NK-92 treated with Interleukin-12 subunit alpha and Interleukin-12 subunit beta, amount 100 ng/mL, for 24 hours (cell line): ENCODE measurements around the gene SLC29A3.

ENCODE experiments used
- DNase-seq: peaks from one replicate; lab custom pipeline; 2025; lab: John Stamatoyannopoulos, UW

SLC29A3 gene

DNA sequence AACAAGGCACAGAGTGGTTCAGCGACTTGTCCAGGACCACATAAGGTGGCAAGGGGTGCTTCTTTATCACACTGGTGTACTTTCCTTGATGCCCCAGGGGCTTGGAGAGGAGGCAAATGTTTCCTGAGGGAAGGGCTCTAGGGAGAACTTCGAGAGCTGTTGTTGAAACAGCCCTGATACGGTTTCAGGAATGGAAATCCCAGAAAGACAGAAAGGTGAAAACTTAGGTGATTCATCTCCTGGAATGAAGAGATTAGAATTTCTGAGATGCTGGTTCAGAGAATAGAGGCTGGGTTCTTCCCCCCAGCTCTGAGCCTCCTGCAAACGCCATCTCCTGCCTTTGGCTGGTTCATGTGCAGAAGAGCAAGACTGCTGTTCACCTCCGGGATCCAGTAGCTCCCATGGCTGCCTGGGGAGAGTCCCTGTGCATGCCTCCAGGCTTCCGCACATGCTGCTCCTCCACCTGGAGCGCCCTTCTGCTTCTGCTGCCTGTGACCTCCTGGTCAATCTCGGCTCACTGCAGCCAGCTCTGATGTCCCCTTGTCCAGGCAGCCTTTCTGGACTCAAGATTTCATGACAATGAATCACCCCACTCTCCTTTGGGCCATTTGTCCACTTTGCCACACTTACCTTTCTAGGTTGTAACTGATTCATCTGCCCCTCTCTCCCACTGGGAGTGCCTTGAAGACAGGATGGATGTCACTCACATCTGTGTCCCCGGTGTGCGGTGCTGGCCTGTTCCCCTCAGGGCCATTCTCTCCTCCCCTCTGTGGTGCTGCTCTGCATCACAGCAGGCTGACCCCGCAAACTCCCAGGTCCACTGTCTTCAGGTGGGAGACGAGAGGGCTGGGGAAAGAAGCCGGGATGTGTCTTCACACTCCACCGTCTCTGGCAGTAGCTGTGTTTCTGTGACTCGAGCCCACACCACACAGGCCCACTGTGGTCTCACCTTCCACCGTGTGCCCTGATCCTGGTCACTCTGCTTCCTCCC is 74.0 kb downstream of the SLC29A3 start:
- no peak for DNase-seq

DNA sequence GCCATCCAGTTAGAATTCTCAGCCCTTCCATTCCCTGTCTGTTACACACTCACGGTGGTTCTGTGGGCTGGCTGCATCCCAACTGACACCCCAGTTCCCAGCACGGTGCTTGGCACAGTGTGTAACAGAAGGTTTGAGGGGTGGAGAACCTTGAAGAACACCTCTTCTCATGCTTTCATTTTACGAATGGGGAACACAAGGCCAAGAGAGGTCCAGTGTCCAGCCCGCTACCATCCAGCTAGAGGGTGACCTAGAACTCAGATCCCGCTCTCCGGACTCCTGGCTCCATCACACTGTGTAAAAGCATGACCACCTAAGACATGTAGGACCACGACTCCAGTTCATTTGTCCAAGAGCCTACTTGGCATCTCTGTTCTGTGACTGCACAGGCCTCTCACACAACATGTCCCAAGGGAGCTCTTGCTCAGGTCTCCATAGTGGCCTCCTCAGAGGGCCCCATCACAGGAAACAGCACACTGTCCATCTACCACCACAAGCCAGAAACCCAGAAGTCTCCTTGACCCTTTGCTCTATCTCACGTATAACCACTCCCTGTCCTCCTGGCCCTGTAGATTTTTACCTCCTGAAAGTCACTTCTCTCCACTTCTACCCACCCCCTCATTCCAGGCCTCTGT is 74.9 kb downstream of the SLC29A3 start:
- DNase-seq: no peak

DNA sequence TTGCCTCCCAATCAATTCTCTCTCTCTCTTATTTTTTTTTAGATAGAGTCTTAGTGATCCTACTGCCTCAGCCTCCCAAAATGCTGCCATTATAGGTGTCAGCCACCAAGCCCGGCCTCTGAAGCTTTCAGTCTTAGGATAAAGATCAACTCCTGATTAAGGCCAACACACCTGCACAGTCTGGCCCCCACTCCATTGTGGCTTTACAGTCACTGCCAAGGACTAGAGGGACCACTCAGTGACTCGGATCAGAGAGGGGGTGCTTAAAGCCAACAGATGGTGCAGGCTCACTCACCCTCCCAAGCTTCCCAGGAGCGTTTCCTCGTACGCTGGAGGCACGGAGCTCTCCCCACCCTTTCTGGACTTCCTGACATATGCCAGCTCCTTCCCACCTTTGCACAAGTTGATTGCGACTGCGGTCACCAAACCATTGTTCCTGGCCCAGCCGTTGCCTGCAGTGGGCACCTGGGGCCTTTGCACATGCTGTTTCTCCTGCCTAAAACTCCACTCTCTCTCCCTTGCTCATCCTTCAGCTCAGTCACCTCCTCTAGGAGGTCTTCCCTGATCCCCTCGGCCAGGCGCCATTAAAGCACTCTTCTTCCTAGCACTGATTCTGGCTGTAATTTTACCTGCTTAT is 76.0 kb downstream of the SLC29A3 start:
- no peak for DNase-seq

DNA sequence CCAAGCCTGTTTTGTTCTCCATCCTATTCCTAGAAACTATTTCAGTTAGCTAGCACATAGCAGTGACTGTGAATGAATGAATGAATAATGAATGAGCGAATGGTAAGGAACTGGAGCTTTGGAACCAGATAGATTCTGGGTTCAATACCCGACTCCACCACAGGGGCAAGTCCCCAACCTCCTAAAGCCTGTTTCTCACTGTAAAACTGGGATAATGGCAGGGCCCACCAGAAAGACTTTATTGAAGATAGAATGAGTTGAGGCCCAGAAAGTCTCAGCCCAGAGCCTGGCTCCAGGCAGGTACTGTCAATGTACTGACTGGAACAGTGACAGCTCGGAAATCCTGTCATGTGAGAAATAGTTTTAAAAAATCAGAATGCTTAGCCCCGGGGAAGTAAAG is 76.6 kb downstream of the SLC29A3 start:
- no peak for DNase-seq

DNA sequence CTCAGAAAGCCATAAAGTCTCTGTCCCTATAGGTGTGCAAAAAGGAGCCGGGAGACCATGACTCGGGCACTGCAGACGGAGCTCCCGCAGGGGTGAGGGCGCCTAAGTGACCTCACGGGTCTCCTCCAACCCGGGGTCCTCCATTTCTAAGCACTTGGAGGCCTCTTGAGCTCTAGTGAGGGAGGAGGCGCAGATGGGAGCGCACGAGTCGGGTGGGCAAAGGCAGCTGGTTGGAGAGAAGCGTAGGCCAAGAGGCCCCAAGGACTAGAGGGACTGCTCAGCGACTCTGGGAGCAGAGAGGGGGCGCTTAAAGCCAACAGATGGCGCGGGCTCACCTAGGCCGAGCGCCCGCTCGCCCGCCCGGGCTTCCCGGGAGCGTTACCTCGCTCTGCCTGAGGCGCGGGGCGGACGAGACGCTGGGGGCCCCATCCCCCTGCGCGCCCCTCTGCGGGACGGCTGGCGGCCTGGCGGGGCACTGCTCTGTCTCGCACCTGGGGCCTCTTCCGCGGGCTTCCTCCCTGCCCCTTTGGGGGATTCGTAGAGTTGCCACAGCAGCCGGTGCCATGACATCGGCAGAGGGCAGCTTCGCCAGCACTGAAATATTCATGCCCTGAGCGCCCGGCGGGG is 77.1 kb downstream of the SLC29A3 start:
- DNase-seq: no peak

DNA sequence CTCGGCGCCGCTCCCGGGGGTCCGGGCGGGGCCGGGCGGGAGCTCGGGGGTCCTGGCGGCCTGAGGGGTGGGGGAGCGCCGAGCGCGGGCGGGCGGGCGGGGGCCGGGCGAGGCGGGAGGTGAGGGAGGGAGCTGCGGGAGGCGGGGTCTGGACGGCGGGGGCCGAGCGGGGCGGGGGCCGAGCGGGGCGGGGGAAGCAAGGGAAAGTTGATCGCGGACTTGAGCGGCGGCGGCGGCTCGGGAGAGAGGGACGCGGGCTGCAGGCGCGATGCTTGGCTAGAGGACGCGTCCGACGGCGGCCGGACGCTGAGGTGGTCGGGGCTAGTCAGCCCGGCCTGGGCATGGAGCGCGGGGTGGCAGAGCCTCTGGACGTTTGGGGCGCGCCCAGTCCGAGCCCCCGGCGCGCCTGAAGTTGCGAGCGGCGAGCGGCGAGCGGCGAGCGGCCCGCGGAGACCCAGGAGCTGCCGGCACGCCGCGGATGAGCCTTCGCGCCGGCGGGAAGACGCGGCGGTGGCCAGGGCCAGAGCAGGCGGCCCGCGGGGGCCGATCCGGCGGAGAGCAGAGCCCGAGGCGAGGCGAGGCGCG is 77.7 kb downstream of the SLC29A3 start, which contains the start of gene CDH23:
CDH23 (plus strand) TSS at position 210 of the 585 bp plus-strand sequence. CDS start 42,912 bp downstream, outside the sequence.
- no peak for DNase-seq

DNA sequence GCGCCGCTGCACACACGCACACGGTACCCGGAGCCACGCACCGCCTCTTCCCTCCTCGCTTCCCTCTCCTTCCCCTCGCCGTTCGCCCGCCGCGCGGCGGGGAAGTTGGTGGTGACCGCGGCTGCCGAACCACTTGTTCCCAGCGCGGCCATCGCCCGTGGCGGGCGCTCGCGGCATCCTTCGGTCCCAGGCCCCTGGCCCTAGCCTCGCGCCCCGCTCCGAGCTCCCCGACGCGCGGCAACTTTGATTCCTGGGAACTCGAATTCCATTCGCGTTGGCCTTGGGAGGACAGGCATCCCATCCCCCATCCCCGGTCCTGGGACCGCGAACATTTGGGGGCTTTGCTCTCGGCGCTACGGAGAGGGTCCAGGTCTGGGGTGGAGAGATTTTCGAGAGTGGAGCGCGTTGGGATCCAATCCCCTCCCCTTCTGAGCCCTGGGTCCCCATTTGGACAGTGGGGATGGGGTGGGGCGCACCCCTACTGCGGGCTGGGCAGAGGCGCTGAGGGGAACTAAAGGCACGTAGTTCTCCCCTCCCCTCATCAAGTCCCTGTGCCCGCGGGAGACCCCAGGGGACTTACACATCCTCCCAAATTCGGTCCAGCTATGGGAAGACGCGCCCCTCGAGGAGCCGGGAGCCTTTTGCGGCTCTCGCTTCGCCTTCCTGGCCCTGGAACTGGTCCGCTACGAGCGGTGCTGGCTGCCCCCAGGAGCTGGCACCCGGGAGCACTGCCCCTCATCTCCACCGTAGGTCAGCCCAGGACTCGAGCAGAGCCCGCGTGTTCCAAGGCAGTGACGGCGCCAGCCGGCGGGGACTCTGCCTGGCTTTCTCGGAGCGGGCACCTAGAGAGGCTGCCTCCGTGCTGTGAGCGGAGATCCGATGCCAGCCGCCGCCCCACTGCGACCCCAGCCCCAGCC is 78.5 kb downstream of the SLC29A3 start:
- no peak for DNase-seq

DNA sequence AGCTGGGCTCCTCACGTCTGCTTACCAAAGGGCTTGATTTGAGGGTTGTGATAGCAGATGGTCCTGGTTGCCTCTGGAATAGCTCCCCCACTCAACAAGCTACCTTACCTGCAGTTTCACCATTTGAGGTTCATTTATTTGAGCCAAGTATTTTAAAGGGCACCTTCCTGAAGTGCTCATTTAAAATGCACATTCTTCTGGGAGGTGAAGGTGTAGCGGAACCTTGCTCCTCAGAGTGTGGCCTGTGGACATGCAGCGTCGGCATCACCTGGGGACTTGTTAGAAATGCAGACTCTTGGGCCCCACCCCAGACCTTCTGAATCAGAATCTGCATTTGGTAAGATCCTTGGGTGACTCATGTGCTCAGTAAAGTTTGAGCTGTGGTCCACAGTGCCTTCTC is 79.9 kb downstream of the SLC29A3 start:
- DNase-seq: no peak

DNA sequence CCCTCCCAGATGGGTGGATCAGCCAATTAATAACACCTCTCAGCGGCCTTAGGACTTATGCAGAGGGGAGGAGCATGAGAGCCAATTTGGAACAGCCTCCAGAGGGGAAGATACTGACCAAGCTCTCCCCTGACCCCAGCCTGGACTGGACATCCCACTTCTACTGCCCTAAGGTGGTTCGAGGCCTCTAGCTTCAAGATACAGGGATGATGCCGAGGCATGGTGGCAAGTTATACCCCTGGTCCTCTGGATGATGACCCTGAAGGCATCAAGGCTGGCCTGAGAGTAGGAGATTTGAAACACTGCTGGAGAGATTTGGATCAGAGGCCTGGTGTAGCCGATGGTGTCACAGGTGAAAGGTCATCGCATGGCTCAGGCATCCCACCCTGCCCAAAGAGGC is 80.9 kb downstream of the SLC29A3 start:
- no peak for DNase-seq

DNA sequence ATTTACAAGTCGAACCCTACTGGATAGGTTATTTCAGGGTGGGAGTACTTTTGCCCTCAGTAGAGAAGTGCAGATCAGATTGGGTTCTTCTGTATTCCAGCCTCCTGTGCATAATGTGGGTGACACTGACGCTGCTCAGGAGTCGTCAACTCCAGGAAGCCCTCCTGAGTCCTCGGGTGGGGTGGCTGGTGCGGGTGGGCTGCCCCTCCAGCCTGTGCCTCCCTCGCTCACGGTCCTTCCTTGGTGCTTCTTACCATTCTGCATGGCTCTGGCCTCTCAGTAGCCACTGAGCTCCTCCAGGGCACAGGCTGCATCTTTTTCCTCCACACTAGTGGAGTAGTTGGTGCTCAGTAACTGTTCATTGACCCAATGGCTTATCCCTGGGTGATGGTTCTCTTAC is 82.0 kb downstream of the SLC29A3 start:
- no peak for DNase-seq

DNA sequence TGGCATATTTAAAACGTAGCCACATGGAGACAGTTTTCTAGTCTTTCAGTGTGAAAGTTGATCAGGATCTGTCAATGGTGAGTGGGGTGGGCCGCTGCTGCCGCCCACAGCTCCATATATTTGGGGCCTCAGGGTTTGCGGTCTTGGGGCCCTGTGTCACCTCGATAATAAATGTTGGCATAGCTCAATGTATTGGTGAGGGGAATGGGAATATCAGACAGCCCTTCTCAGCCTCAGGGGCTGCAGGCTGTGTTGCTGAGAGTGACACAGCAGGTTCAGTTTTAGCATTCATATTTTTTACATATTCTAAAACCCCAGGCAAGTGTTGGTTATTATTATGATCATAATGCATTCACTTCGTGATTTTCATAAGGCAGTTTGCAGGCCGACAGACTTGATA is 82.9 kb downstream of the SLC29A3 start:
- DNase-seq: no peak

DNA sequence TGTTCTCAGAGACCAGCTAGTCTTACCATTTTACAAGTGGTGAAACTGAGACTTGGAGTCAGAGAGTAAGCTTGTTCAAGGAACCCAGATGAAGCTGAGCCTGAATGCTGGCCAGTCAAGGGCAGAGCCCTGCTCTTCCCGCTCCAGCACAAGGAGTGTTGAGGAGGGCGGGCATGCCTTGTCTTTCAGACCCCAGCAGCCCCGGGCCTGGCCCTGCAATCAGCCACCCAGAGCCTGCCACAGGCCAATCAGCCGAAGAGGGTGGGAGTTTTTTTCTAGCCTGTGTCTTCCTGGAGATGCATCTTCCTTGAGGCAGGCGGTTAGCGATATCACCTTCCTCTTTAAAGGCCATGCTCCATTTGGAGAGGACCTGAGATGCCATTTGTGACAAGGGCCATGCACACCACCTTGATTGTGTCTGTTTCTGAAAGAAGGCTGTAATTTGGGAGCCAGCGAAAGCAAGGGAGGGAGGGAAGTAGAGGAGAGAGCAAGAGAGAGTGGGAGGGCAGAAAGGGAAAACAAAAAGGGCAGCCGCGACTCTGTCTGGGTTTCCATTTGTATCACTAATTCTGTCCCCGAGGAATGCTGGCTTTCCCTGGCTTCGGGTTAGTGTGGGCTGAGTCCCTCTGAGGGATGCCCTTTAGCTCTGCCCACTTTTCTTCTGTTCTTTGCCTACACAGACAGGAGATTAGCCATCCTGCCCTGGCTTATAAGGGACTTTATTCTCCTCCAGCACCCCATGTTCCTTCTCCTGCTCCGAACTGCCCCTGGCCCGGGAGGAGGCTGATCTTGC is 85.6 kb downstream of the SLC29A3 start:
- no peak for DNase-seq

DNA sequence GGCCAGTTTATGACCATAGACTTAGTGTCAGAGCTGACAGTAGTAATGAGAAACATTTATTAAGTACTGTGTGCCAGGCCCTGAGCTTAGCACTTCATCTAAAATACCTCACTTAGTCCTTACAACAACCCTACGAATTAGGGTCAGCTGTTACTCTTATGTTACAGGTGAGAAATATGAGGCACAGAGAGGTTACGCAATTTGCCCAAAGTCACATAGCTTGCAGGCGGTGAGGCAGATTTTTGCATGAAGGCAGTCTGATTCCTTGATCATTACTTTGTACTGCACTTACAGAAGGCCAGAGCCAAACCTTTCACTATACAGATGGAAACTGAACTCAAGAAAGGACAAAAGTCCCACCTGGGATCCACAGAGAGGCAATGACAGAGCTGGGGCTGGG is 87.8 kb downstream of the SLC29A3 start:
- no peak for DNase-seq

DNA sequence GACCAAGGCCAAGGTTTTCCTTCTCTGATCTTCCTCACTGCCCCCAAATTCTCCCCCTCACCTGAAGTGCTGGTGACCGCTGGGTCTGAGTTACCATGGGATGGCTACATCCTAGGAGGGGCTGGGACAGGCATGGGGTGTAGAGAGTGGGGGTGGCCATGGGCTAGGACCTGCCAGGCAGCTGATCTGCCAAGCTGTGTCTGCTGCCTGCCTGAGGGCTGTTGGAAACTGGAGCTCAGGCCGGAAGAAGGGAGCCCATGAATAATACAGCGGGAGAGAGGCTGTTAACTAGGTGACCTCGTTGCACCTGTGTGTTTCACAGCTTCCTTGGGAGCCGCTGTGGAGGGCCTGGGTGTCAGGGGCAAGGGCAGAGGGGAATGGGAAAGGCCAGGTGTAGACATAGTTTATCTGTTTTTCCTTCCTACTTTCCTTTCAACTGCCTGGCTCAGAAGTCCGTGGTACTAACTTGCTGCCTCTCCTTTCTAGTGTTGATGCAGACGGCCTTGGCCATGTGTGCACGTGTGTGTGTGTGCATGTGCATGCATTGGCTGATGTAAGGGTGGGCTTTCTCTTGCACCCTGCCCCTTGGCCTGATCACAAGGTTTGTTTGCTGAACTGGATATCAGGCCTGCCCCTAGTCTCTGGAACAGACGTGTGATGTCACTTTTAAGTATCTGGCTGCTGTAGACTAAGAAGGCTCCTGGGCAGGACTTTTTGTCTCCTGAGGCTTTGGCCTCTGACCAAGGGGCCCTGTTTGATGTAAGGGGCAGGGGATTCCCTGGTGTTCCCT is 89.6 kb downstream of the SLC29A3 start:
- DNase-seq: no peak

DNA sequence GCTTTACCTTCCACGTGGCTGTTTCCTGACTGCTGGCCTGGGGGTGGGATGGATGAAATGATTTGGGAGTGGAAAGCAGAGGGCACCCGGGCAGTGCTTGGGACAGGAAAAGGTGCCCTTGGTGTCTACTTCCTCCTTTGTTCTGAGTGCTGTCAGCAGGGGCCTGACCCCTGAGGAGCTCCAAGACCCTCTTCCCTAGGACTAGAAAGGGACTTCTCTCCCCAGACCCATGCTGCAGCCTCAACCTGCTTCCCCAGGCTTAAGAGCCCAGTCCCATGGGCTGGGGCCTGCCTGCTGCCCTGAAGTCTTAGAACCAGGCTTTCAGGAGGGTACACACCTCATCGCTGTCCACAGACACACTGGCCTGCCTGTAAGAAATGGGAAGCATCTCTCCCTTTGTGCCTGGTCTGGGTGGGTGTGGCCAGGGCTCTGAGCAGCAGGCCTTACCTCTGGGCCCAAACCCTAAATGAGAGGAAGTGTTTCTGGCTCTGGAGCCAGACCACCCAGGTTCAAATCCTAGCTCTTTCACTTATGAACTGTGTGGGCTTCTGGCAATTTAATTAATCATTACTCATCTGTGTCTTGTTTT is 90.6 kb downstream of the SLC29A3 start:
- DNase-seq: no peak
